GM12801 (cell line): ENCODE data around the gene ARAP3.

Source experiments
- CTCF ChIP-seq: IDR thresholded peaks from one replicate; pipeline ENCODE4 v1.5.1; 2011; ENCODE audit warnings: control low read depth; ENCODE audit not compliant: insufficient read length; ENCODE audit errors: extremely low read depth

ARAP3 gene

GRCh38 chr5:141715346-141715905, 33.4 kb upstream of the ARAP3 start:
- TF ChIP-seq CTCF, result no peak

GRCh38 chr5:141714542-141715310, 32.7 kb upstream of the ARAP3 start:
- no peak for TF ChIP-seq CTCF

- TF ChIP-seq CTCF, result no peak
Observed at GRCh38 chr5:141713616-141714309, 31.7 kb upstream of the ARAP3 start.

GRCh38 chr5:141711687-141712086, 29.7 kb upstream of the ARAP3 start:
- no peak for TF ChIP-seq CTCF

GRCh38 chr5:141709699-141710267, 27.8 kb upstream of the ARAP3 start:
- no peak for TF ChIP-seq CTCF

- no peak for TF ChIP-seq CTCF
Observed at GRCh38 chr5:141708016-141708415, 26.0 kb upstream of the ARAP3 start.

GRCh38 chr5:141707510-141707909, 25.5 kb upstream of the ARAP3 start:
- no peak for TF ChIP-seq CTCF
